GM12872 (cell line): ENCODE measurements around the gene AKR7A2.

Source experiments
- TF ChIP-seq, protein P1 (sequence below): IDR thresholded peaks from 3 replicates; pipeline ENCODE4 v1.5.1; 2011; ENCODE audit warnings: low read depth, mild to moderate bottlenecking, low read length, moderate library complexity; ENCODE audit not compliant: insufficient read depth

AKR7A2 gene

DNA sequence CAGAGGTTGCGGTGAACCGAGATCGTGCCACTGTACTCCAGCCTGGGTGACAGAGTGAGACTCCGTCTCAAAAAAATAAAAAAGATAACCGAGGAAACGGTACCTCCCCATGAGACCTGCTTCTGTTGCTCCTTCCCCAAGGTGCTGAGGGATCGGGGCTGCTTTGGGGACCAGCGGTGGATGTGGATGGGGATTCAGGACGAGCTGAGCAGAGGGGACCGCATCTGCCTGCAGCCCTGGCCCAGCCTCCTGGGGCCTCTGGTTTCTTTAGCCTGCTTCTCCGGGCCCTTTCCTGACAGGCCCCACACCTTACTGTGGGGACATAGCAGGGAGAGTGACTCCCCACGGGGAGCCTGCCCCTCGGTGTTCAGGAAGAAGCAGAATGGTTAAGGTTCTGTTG lies 17.2 kb upstream of the AKR7A2 start:
- TF ChIP-seq, protein P1, sequence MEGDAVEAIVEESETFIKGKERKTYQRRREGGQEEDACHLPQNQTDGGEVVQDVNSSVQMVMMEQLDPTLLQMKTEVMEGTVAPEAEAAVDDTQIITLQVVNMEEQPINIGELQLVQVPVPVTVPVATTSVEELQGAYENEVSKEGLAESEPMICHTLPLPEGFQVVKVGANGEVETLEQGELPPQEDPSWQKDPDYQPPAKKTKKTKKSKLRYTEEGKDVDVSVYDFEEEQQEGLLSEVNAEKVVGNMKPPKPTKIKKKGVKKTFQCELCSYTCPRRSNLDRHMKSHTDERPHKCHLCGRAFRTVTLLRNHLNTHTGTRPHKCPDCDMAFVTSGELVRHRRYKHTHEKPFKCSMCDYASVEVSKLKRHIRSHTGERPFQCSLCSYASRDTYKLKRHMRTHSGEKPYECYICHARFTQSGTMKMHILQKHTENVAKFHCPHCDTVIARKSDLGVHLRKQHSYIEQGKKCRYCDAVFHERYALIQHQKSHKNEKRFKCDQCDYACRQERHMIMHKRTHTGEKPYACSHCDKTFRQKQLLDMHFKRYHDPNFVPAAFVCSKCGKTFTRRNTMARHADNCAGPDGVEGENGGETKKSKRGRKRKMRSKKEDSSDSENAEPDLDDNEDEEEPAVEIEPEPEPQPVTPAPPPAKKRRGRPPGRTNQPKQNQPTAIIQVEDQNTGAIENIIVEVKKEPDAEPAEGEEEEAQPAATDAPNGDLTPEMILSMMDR: no peak

DNA sequence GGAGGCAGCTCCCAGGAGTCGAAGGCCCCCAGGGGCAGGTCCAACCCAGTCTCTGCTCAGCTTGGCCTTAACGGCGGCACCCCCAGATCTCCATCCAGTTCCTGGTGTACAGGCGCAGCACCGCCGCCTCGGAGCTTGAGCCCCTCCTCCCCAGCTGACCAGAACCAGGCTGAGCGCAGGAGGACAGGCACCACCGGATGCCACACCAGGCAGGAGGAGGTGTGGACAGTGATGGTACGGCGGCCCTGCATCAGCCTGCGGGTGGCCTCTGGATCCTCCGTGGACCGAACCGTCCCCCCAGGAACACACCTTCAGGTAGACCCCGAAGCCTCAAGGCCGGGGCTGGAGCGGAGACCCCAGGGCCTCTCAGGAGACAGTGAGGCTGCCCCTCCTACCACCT lies 16.5 kb upstream of the AKR7A2 start:
- TF ChIP-seq, protein P1: no peak

DNA sequence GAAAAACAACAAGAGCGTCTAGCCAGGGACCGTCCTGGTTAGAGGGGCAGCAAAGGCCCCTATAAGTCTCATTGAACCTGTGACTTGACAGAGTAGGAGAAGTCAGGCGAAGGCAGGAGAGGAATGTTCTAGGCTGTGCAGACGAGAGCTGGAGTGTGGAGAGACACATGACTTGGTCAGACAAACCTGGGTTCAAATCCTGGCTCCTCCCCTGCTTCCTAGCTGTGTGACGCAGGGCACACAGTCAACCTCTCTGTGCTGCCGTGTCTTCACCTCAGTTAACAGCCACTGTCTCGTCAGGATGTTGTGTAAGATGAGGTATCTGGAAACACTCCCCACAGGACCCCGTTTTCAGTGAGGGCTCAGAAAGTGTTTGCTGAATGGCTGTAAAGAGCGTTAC lies 15.8 kb upstream of the AKR7A2 start:
- TF ChIP-seq, protein P1: no peak

- TF ChIP-seq, protein P1: no peak
Observed at GRCh38 chr1:19327301-19327700, 15.4 kb upstream of the AKR7A2 start.

DNA sequence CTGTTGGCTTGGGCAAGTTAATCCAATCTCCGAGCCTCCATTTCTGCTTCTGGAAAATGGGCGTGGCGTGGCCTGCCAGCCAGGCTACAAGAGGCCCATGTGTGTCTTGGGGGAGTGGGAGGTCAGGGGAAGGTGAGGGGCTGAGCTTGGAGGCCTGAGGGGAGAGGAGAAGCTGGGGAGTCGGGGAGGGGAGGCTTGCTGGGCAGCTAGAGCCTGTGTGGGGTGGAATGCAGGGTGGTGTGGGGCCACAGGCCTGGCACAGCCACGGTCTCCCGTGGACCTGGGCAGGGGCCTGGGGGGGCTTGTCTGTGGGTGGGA lies 14.8 kb upstream of the AKR7A2 start:
- TF ChIP-seq, protein P1: no peak

- TF ChIP-seq, protein P1: no peak
Observed at GRCh38 chr1:19325958-19326747, 14.2 kb upstream of the AKR7A2 start.

DNA sequence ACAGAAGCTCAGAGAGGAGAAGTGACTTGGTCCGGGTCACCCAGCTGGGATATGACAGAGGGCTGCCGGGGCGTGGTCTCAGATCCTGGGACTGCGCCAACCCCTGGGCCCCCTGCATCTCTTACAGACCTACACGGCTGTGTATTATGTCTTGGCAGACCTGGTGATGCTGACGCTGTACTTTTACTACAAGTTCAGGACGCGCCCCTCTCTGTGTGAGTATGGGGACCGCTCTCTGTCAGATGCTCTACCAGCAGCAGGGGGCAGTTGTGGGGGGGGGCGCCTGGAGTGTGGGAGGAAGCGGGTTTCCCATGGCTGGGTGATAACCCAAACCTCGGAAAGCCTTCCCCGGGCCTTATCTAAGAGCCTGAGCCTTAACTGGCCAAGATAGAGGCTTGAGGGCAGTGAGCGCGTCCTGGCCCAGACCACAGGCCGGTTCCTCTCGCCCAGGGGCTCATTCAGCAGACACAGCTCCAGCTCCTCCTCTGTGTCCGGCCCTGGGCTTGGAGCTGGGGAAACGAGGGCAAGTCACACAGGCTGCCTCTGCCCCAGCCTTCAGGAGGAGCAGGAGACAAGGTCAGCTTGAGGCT lies 13.5 kb upstream of the AKR7A2 start:
- TF ChIP-seq, protein P1: no peak
